Measurements from ENCODE around the gene NUPR1. TPM values are rescaled to one million over a fixed set of nuclear protein-coding genes. Genes with fewer than 3 reads are reported as not detected.
"Not testable (repeated sequence)": the region's sequence is repeated elsewhere in the genome, so short reads cannot be mapped to it uniquely, and the experiment has no call there.

NUPR1 gene
- polyA plus RNA-seq, 1 experiment: 108 TPM

GRCh38 chr16:28486266-28486665 lies 52.5 kb downstream of the NUPR1 start:
- Histone ChIP-seq H3K9me3 (ENCODE audit: control insufficient read depth, insufficient read depth, low read length) (no peaks in the 10 kb centered on the region), H3K27me3 (ENCODE audit: control insufficient read depth, insufficient read depth, low read length) (no peaks in the 10 kb centered on the region), H3K27ac (ENCODE audit: low read depth, low read length) (no peak overlapping the region), H3K4me3 (ENCODE audit: low read depth, low read length) (no peak overlapping the region)
- ChIA-PET CTCF (no interaction called here), POLR2A (no interaction called here)
- TF ChIP-seq CTCF (IDR thresholded peaks at IDR 0.05; ENCODE audit: low read depth, low read length): no peak
- DNase-seq (ENCODE audit: low read depth, low spot score): no peak

- CTCF ChIA-PET; H3K4me3 ChIP-seq (ENCODE audit: low read depth, low read length); POLR2A ChIA-PET; DNase-seq (ENCODE audit: low read depth, low spot score); H3K9me3 ChIP-seq (ENCODE audit: control insufficient read depth, insufficient read depth, low read length); H3K27me3 ChIP-seq (ENCODE audit: control insufficient read depth, insufficient read depth, low read length); H3K27ac ChIP-seq (ENCODE audit: low read depth, low read length): not testable (repeated sequence)
Measured at GRCh38 chr16:28483361-28483760, 55.4 kb downstream of the NUPR1 start.

Other genes with a start within 250 kb of the NUPR1 start
- gene SBK1, start 246.4 kb downstream of the NUPR1 start, polyA plus RNA-seq (2011; rRNA removed): 0.01 and 0.02 TPM in 2 replicates
- 0.47 and 0.67 TPM in 2 replicates for gene NPIPB6, start 175.5 kb downstream of the NUPR1 start, polyA plus RNA-seq (2011; rRNA removed)
- gene EIF3CL, start 135.1 kb downstream of the NUPR1 start, polyA plus RNA-seq (2011; rRNA removed): 44.2 and 67.9 TPM in 2 replicates
- gene NPIPB7, start 66.6 kb downstream of the NUPR1 start, polyA plus RNA-seq (2011; rRNA removed): not detected in 2 replicates
- gene CLN3, start 46.9 kb downstream of the NUPR1 start, polyA plus RNA-seq (2011; rRNA removed): 18.7 and 20.4 TPM in 2 replicates
- not detected in 2 replicates for gene APOBR, start 44.3 kb downstream of the NUPR1 start, polyA plus RNA-seq (2011; rRNA removed)
- not detected in 2 replicates for gene IL27, start 32.1 kb downstream of the NUPR1 start, polyA plus RNA-seq (2011; rRNA removed)
- 1.7 and 3.1 TPM in 2 replicates for gene SGF29, start 14.9 kb upstream of the NUPR1 start, polyA plus RNA-seq (2011; rRNA removed)
- gene SULT1A2, start 58.1 kb upstream of the NUPR1 start, polyA plus RNA-seq (2011; rRNA removed): 0.11 and 0.12 TPM in 2 replicates
- 1.6 and 2.1 TPM in 2 replicates for gene SULT1A1, start 71.1 kb upstream of the NUPR1 start, polyA plus RNA-seq (2011; rRNA removed)
- 0.69 and 0.81 TPM in 2 replicates for gene NPIPB8, start 99.1 kb upstream of the NUPR1 start, polyA plus RNA-seq (2011; rRNA removed)
- gene EIF3C, start 172.5 kb upstream of the NUPR1 start, polyA plus RNA-seq (2011; rRNA removed): 223 and 265 TPM in 2 replicates
- gene NPIPB9, start 212.8 kb upstream of the NUPR1 start, polyA plus RNA-seq (2011; rRNA removed): 0.16 and 0.35 TPM in 2 replicates